ENCODE data around the gene CDC14A. TPM values are rescaled to one million over a fixed set of nuclear protein-coding genes. Genes with fewer than 3 reads are reported as not detected.

The CDC14A gene
- polyA plus RNA-seq, 12 donors = 4.8 to 9.3 (median 6.5) TPM; not detected in 2

GRCh38 chr1:100482748-100483147 lies 130.4 kb downstream of the CDC14A start:
- no peak for DNase-seq

- DNase-seq = no peak
Measured at GRCh38 chr1:100483230-100483629, 130.9 kb downstream of the CDC14A start.

DNA sequence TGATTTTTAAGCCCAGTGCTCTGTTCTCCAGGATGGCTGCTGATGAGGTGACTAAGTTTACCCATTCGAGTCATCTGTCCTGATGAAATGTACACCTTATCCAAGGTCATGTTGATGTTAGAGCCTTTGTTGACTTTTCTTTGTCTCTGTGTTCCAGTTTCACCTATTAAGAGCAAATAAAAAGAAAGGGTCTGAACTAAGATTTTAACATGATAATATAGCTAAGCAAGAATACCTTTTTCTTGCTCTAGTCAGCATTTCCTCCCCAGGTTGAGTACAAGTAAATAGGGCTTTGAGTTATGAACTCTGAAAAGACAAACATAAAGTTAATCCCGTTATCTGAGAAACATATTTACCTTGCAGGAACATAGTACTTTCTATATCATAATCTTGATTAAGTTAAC lies 133.6 kb downstream of the CDC14A start:
- no peak for DNase-seq

GRCh38 chr1:100494393-100495084 lies 142.2 kb downstream of the CDC14A start:
- DNase-seq = no peak

DNA sequence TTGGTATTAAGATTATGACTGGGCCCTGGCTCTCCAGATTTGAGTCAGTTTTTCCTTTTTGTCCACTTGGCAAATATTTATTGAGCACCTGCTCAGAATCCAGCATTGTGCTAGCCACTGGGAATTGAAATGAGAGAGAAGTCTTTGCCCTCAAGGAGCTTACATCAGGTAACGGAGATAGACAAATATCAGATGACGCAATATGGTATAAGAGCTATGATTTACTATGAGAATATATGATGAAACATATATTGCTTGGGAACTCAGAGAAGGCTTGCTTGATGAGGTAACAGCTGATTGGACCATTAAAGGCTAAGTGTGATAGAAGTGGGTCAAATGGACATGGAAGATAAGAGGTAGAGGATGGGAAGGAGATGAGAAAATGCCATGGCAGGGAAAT lies 144.6 kb downstream of the CDC14A start:
- no peak for DNase-seq

- no peak for DNase-seq
Measured at GRCh38 chr1:100497796-100498195, 145.5 kb downstream of the CDC14A start.

DNA sequence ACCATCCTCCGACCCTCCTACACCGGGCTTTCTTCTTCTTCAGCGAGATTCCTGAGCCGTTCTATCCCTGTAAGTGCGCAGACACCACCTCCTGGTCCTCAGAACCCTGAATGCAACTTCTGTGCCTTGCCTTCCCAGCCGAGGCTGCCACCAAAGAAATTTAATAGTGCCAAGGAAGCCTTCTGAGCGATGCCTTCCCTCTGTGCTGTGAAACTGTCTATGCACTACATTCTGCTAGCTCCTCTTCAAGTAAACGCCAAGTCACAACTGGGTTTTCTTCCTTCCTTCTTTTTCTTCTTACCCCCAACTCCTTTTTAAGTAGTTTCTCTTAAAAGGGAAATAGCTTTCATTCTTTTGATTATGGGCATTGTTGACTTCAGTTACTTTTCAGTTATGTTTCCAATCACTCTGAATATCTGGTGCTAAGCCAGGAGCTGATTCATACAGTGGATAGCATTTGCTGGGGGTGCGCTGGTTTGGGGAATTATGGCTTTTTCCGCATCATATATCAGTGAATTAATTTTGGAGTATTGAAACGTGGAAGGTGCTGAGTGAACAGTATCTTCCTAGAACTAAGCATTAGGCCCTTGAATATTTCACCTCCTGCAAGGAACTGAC lies 147.0 kb downstream of the CDC14A start:
- no peak for DNase-seq

DNA sequence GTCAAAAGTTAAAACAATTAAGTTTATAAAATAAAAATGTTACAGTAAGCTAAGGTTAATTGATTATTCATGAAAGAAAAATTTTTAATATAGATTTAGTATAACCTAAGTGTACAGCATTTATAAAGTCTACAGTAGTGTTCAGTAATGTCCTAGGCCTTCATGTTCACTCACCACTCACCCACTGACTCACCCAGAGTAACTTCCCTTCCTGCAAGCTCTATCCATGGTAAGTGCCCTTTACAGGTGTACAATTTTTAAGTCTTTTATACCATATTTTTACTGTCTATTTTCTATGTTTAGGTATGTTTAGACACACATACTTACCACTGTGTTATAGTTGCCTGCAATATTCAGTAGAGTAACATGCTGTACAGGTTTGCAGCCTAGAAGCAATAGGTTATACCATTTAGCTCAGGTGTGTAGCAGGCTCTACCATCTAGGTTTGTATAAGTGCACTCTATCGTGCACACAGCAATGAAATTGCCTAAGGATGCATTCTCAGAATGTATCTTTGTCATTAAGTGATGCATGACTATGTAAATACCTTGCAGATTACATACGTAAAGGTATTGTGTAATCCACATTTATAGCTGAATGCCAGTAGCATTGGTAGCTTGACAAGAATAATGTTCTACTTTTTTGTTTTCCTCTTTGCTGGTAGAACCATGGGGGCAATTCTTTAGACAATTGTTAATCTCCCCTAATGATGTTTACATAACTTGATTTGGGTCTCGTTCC lies 149.9 kb downstream of the CDC14A start:
- no peak for DNase-seq

- no peak for DNase-seq
Measured at GRCh38 chr1:100506217-100506616, 153.9 kb downstream of the CDC14A start.

DNA sequence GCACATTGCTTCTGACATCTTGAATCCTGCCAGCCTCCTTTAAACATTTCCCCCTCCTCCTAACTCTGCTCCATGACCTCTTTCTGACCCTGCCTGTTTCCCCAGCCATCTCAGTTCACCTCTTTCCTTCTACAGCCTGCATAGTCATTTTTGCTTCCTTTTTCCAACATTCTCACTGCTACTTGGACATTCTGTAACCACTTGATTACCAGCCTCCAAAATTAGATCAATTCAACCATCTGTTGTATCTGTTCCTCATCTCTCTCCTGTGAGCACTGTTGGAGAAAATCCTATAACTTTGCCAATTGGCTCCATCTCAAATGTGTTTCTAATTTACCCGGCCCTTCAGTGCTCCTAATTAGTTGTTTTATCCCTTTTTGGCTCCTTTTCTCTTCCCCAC lies 158.1 kb downstream of the CDC14A start:
- DNase-seq = no peak

DNA sequence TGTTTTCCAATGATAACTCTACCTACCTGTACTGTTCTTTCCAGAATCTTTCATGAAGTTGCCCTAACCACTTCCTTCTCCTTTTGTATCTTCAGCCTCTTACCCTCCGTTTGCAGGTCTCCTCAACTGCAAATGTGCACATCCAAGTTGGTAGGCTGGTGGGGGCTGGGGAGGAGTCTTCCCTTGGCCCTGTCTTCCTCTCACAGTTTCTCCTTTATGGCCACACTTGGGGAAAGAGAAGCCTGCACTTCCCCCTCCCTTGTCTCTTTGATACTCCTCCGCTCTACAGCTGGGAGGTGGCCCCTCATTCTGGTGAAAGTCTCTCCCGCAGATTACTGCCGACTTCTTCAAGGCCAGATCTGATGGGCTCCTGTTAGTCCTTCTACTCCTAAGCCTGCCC lies 158.8 kb downstream of the CDC14A start:
- no peak for DNase-seq

- no peak for DNase-seq
Measured at GRCh38 chr1:100511773-100512172, 159.5 kb downstream of the CDC14A start.

GRCh38 chr1:100512803-100513352 lies 160.6 kb downstream of the CDC14A start:
- no peak for DNase-seq

DNA sequence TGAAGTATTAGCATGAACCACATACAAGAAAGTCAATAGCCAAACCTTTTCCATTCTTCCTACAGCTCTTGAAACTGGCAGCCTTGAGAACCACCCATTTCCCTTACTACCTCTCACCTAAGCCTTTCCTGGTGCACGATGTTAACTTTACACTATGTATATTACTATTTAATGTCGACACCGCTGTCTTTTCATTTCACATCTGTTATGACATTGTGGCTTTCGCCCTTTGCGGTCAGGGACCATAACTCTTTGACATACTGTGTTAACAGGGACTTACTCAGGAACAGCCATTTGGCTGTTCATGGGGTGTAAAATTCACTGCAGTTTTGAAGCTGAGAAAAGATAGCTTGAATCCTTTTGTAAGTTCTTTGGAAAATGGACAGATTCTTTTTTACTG lies 164.6 kb downstream of the CDC14A start:
- no peak for DNase-seq

DNA sequence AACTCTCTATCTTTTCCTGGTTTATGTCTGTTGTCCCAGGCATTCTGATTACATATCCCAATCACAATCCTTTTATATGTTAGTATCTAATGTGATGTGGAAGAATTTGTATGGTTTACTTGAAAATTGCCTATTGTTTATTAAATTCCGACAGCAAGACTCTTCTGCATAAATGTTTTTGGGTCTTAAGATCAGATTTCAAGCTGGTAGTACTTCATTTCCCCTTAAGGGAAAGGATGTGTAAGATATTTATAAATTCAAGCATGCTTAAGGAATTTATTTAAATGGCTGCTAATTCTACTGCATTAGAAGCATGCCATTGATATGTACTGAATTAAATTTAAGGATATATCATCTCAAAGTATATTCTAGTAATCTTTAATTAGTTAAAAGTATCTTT lies 165.2 kb downstream of the CDC14A start:
- DNase-seq = no peak

DNA sequence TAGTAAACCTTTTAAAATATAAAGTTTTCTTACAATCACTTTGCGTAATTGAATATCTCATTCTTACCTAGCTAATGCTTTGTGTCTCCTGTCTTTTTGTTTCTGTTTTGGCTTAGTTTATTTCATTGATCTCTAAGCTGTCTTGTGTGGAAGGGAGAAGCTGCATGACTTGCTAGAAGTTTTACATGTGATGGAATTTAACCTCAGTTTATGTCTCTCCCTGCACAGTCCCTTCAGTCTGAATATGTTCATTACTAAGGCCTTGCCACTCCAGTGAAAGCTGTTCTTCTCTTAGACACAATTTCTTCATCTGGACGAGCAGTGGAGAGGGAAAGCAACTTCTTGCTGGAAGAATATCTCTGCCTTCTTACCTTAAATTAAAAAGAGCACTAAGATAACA lies 165.7 kb downstream of the CDC14A start:
- no peak for DNase-seq

GRCh38 chr1:100523038-100523652 lies 170.8 kb downstream of the CDC14A start:
- no peak for DNase-seq

GRCh38 chr1:100524355-100524754 lies 172.0 kb downstream of the CDC14A start:
- DNase-seq = no peak

- no peak for DNase-seq
Measured at GRCh38 chr1:100526894-100527293, 174.6 kb downstream of the CDC14A start.

- peak; percentile 74 for DNase-seq
Measured at GRCh38 chr1:100528871-100529270, 176.6 kb downstream of the CDC14A start.

- DNase-seq = no peak
Measured at GRCh38 chr1:100530141-100530540, 177.8 kb downstream of the CDC14A start.

DNA sequence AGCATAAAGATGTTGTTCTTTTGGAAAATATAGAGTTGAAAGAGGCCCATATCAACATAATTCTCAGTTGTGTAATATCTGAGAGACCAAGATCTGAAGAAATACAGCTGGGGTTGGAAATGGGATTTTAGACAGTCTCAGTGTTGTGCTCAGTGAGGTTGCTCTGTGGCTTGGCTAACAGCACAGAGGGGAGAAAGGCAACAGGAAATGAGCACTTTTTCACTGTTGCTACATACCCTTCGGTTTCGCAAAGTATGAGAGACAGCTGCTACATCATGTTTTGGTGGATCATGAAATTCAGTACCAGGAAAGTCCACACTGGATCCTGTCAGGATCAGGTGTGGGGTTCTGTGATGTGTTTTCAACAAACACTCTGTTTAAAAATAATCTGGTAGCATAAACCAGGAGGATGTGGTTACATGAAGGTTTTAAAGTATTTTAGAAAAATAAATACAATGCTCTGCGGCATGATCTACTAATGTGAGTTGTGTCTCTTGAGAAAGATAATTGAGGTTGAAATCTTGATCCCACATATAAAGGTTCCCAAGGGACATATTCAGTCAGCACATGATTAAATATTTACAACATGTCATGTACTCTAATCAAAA lies 178.7 kb downstream of the CDC14A start:
- no peak for DNase-seq
